GM20000 (cell line): ENCODE data around the gene TENM3.

Experiments
- DNase-seq: peaks from one replicate; pipeline ENCODE4 v3.0.0; 2012; ENCODE audit warnings: low spot score
- TF ChIP-seq, protein P1 (sequence below): IDR thresholded peaks from 2 replicates; pipeline ENCODE4 v1.5.1; 2012; ENCODE audit warnings: mild to moderate bottlenecking, control low read depth; ENCODE audit errors: extremely low read depth, missing control alignments

Gene TENM3

DNA sequence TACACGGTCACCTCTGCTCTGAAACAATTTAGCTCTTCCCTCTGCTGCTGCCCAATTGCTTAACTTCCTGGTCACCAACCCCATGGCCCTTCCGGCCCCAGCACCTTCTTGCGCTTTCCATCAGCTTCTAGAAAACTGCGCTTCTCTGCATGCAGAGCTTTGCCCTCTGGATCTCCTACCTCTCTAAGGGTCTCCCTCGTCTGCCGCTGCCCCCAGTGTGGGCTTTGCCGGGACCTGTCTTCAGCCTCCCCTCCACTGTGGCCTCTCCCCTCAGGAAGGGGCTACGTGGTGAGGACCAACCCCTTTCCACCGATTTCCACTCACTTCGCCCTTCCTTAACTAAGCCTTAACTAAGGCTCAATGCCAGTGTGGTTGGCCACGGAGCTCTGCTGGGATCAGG lies 579.4 kb downstream of the TENM3 start:
- TF ChIP-seq, protein P1, sequence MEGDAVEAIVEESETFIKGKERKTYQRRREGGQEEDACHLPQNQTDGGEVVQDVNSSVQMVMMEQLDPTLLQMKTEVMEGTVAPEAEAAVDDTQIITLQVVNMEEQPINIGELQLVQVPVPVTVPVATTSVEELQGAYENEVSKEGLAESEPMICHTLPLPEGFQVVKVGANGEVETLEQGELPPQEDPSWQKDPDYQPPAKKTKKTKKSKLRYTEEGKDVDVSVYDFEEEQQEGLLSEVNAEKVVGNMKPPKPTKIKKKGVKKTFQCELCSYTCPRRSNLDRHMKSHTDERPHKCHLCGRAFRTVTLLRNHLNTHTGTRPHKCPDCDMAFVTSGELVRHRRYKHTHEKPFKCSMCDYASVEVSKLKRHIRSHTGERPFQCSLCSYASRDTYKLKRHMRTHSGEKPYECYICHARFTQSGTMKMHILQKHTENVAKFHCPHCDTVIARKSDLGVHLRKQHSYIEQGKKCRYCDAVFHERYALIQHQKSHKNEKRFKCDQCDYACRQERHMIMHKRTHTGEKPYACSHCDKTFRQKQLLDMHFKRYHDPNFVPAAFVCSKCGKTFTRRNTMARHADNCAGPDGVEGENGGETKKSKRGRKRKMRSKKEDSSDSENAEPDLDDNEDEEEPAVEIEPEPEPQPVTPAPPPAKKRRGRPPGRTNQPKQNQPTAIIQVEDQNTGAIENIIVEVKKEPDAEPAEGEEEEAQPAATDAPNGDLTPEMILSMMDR: no peak
- no peak for DNase-seq

DNA sequence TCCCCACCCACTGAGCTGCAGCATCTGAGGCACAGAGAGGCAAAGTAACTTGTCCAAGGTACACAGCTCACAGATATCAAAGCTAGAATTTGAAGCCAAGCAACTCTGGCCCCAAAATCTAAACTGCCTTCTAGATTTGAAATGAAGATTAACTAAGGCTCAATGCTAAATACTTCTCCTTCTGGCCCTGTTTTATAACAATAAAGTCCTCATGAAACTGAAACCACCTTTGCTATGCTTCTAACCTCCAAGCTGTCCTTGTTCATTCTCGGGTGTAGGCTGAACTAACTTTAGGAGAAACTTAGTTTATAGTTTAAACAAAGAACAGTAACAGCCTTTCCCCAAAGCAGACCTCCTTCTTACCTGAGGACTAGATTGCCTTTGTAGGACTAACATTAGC lies 580.4 kb downstream of the TENM3 start:
- DNase-seq: no peak
- TF ChIP-seq, protein P1: no peak

DNA sequence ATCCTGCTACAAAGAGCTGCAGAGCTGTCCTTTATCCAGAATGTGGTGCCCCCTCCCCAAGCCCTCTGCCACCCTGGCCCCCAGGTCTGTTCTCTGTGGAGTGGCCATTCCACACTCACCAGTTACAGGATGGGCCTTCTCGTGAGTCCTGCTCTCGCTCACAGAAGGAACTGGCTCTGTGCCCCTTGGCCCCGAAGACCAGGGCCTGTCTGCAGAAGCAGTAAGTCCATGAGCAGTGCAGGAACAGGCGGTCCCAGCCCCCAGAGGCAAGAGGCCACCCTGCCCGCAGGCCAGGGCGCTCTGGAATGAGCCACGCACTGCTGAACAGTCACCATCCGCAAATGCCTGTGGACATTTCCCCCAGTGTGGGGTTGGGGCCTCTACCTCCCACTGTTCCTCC lies 581.8 kb downstream of the TENM3 start:
- TF ChIP-seq, protein P1: no peak
- no peak for DNase-seq

DNA sequence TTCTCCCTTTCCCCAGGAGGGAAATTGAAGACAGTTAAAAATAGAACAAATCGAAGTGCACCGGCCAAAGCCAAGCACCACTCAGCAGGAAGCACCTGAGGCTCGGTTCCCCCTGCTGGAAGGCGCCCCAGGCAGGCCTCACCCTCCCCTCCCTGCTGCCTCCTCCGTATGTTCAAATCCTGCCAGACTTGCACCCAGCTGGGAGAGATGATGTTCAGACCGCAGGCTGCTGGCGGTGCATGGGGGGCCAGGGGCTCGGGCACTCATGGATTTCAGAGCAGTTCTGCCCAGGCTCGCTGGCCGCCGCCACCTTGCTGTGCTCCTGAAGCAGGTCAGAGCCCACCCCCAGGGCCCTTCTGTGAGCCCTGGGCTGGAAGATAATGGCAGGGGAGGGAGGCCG lies 582.6 kb downstream of the TENM3 start:
- no peak for DNase-seq
- TF ChIP-seq, protein P1: no peak

DNA sequence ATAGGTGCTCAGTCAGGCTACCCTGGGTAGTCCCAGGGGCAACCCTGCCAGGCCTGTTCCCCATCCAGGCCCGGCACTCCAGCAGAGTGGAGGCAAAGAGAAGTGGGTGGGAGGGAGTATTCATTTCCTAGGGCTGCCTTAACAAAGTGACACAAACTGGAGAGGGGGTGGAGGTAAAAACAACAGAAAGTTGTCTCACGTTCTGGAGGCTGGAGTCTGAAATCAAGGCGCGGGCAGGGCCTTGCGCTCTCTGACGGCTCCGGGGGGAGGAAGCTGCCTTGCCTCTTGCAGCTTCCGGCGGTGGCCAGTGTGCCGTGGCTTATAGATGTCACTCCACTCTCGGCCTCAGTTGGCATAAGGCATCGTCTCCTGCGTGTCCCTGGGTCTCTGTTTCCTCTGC lies 583.2 kb downstream of the TENM3 start:
- TF ChIP-seq, protein P1: no peak
- no peak for DNase-seq

DNA sequence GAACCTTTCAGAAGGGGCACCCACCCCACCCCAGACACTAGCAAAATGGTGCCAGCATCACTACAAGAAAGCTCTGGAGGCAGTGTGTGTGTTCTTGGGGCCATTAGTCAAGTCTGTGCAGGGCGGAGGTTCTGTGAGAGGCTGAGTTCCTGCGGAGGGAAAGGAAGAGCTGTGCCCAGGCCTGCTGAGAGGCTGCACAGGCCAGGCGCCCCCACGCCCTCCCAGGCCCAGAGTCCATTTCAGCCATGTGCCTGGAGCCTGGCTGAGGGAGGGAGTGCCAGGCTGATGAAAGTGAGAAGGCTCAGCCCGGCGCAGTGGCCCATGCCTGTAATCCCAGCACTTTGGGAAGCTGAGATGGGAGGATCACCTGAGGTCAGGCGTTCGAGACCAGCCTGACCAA lies 584.0 kb downstream of the TENM3 start:
- DNase-seq: no peak
- TF ChIP-seq, protein P1: no peak

DNA sequence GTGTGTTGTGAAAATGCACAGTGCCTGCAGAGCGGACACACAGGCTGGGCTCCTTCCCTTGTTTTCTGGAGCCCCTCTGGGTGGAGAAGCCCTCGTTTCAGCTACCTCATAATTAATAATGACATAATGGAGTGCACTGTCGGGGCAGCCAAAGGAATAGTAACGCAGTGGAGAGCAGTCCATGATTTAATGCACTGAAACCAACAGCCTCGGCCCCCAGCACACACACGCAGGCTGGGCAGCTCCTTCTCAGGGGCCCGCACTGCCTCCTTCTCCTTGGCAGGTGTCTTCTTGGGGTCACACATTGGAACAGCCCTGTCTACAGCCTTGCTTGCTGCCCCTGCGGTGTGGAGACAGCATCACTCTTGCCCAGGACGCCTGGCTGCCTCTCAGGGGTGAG lies 584.8 kb downstream of the TENM3 start:
- TF ChIP-seq, protein P1: no peak
- no peak for DNase-seq
